Kidney capillary endothelial cell (primary cell): ENCODE data around the gene RPL35.

Experiments
- DNase-seq: peaks from one replicate; pipeline ENCODE4 v3.0.0-alpha.2; 2018; ENCODE audit warnings: low spot score

The RPL35 gene

GRCh38 chr9:124861342-124862229 is at the start of gene RPL35, which contains the start of gene ARPC5L:
TSS of gene RPL35 (minus strand) at chr9:124861957. CDS start at chr9:124861912, 45 bp downstream.
TSS of gene ARPC5L (plus strand) at chr9:124862130. CDS start at chr9:124869291, 7,161 bp downstream.
- DNase-seq: peak; percentile 87

GRCh38 chr9:124908098-124908497 is 46.3 kb upstream of the RPL35 start:
- DNase-seq: no peak

GRCh38 chr9:124906966-124907365 is 45.2 kb upstream of the RPL35 start:
- DNase-seq: no peak

- no peak for DNase-seq
Measured at GRCh38 chr9:124899845-124900244, 38.1 kb upstream of the RPL35 start.

GRCh38 chr9:124897570-124898460 is 36.1 kb upstream of the RPL35 start:
- DNase-seq: no peak

- peak; percentile 52 for DNase-seq
Measured at GRCh38 chr9:124894741-124895170, 33.0 kb upstream of the RPL35 start.

GRCh38 chr9:124894035-124894740 is 32.4 kb upstream of the RPL35 start:
- no peak for DNase-seq

GRCh38 chr9:124890179-124890578 is 28.4 kb upstream of the RPL35 start:
- no peak for DNase-seq

- no peak for DNase-seq
Measured at GRCh38 chr9:124889006-124889405, 27.2 kb upstream of the RPL35 start.

GRCh38 chr9:124887832-124888231 is 26.1 kb upstream of the RPL35 start:
- no peak for DNase-seq

- no peak for DNase-seq
Measured at GRCh38 chr9:124886866-124887492, 25.2 kb upstream of the RPL35 start.

GRCh38 chr9:124886461-124886860 is 24.7 kb upstream of the RPL35 start:
- no peak for DNase-seq

- DNase-seq: no peak
Measured at GRCh38 chr9:124885551-124885950, 23.8 kb upstream of the RPL35 start.

- DNase-seq: no peak
Measured at GRCh38 chr9:124884376-124884775, 22.6 kb upstream of the RPL35 start.

GRCh38 chr9:124882231-124882630 is 20.5 kb upstream of the RPL35 start:
- no peak for DNase-seq

GRCh38 chr9:124881138-124881743 is 19.5 kb upstream of the RPL35 start:
- no peak for DNase-seq

GRCh38 chr9:124880501-124880900 is 18.7 kb upstream of the RPL35 start:
- DNase-seq: no peak

- no peak for DNase-seq
Measured at GRCh38 chr9:124879226-124879625, 17.5 kb upstream of the RPL35 start.

GRCh38 chr9:124878518-124878917 is 16.8 kb upstream of the RPL35 start:
- DNase-seq: no peak

GRCh38 chr9:124878021-124878420 is 16.3 kb upstream of the RPL35 start:
- no peak for DNase-seq
